ENCODE measurements around the gene HPS6. TPM values are rescaled to one million over a fixed set of nuclear protein-coding genes. Genes with fewer than 3 reads are reported as not detected.

Gene HPS6
- total and polyA plus RNA-seq, 9 of the 15 experiments (the other 6 are each of a cell fraction or from before 2014, with no cell fraction given) = 0.45 to 14.0 (median 4.5) TPM

DNA sequence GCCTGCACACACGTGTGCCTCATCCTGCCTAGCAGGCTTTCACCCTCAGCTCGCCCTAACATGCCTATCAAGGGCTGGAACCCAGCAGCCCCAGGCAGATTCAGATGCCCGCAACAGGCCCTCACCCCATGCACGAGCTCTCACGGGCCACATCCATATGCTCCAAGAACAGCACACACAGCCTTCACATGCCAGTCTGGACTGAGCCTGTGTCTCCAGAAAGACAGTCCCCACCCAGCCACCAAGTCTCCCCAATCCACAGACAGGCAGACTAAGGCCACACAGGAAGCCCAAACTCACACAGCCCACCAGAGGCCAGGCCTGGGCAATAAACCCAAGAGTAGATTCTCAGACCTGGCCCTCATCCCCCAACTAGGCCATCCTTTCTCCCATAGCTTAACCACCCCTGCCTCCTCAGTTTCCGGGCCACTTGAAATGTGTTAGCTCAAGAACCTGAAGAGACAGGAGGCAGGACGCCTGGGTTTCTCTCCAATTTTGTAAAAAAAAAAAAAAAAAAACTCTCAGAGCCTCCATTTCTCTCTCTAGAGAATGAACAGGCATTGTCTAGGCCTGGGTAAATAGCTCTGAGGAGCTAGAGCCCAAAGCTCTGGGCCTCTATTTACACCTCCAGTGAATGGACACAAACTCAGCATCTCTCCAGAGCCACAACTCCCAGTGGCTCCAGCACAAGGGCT, 48.3 kb downstream of the HPS6 start (continued):
- TF ChIP-seq HDAC1 (IDR thresholded peaks at IDR 0.05) (peak; percentile 14 to 29; a peak in 1 of 4 replicates), ETV5 (CRISPR knock-in tag; IDR thresholded peaks at IDR 0.05; ENCODE audit: low read depth) (peak; percentile 75), CBX1 (IDR thresholded peaks at IDR 0.05; ENCODE audit: low read depth) (peak; percentile 69; the same call in 1 of the 2 replicates), SP2 (IDR thresholded peaks at IDR 0.05; ENCODE audit: extremely low read depth, low read depth, low read length, poor library complexity, severe bottlenecking) (no peak), ETV1 (tag; conservative IDR thresholded peaks at IDR 0.05; ENCODE audit: low read depth) (peak; percentile 89), CCNT2 (IDR thresholded peaks at IDR 0.05; ENCODE audit: borderline replicate concordance, extremely low read depth, insufficient read length, low read depth, low read length) (no peak), POLR2G (IDR thresholded peaks at IDR 0.05; ENCODE audit: low read depth, low read length) (peak; percentile 44; the same call in 1 of the 2 replicates), HDAC2 (IDR thresholded peaks at IDR 0.05) (peak; percentile 74; the same call in 1 of the 2 replicates), MNT (conservative IDR thresholded peaks at IDR 0.05) (0 out of 4 replicates have a peak, but pooled peaks of 1 of the 2 experiments have one; percentile 23), HDGF (IDR thresholded peaks at IDR 0.05) (no peak), SMARCA5 (IDR thresholded peaks at IDR 0.05) (peak; percentile 81), ATF6 (CRISPR knock-in tag; IDR thresholded peaks at IDR 0.05) (no peak), KDM5B (IDR thresholded peaks at IDR 0.05; ENCODE audit: insufficient replicate concordance, low read depth, low read length) (peak; percentile 9), XRCC5 (IDR thresholded peaks at IDR 0.05; ENCODE audit: low read depth, low read length) (peak; percentile 44; the same call in 1 of the 2 replicates), NEUROD1 (IDR thresholded peaks at IDR 0.05; ENCODE audit: borderline replicate concordance, low read depth, low read length, partially characterized antibody) (no peak), RCOR1 (IDR thresholded peaks at IDR 0.05; ENCODE audit: borderline replicate concordance in 1 of 2, low read depth in 2 of 2, low read length in 2 of 2) (peak in 1 of 2 experiments; percentile 50; a peak in 1 of 4 replicates), SMAD4 (CRISPR knock-in tag; conservative IDR thresholded peaks at IDR 0.05) (0 out of 2 replicates have a peak, but pooled peaks have one; percentile 13), HBP1 (CRISPR knock-in tag; IDR thresholded peaks at IDR 0.05) (no peak)

Data from K562 (cell line).